Cardiac fibroblast (primary cell): ENCODE results near the gene MAGI2.
A peak's percentile ranks its signal among the peaks of the same experiment; 100 is the strongest.

Experiments used
- DNase-seq, 2 donors: peaks; one replicate each; pipeline versions ENCODE4 v3.0.0 to v3.0.0-alpha.2; 2010; ENCODE audit warnings: low read depth in 2 of 2
- H3K4me3 ChIP-seq, 2 donors: replicated peaks in 1 of 2; 1 replicate in 1 of 2; 2 replicates in 1 of 2; pipeline ENCODE4 v1.5.1; 2011; ENCODE audit warnings: low read depth in 2 of 2, low read length in 2 of 2, mild to moderate bottlenecking in 2 of 2, moderate library complexity in 1 of 2
- CTCF ChIP-seq: IDR thresholded peaks from one replicate; pipeline ENCODE4 v1.5.1; 2011; ENCODE audit warnings: low read depth, mild to moderate bottlenecking, low read length, inconsistent platforms

The MAGI2 gene

GRCh38 chr7:79060498-79060897 is 393.0 kb downstream of the MAGI2 start:
- H3K4me3 ChIP-seq, result no peak overlapping the region
- DNase-seq, result no peak
- no peak for TF ChIP-seq CTCF

- H3K4me3 ChIP-seq, result no peak overlapping the region
- no peak for TF ChIP-seq CTCF
- peak in 1 of 2 donors; percentile 17 for DNase-seq
Measured at GRCh38 chr7:79055722-79056415, 397.6 kb downstream of the MAGI2 start.

GRCh38 chr7:79051915-79052314 is 401.6 kb downstream of the MAGI2 start:
- DNase-seq, result peak in 1 of 2 donors; percentile 7
- no peak overlapping the region for H3K4me3 ChIP-seq
- TF ChIP-seq CTCF, result no peak

- DNase-seq, result peak; percentile 44 to 64
- H3K4me3 ChIP-seq, result no peak overlapping the region
- TF ChIP-seq CTCF, result no peak
Measured at GRCh38 chr7:79050603-79051002, 402.9 kb downstream of the MAGI2 start.

- no peak for TF ChIP-seq CTCF
- peak in 1 of 2 donors; percentile 3 for DNase-seq
- H3K4me3 ChIP-seq, result no peak overlapping the region
Measured at GRCh38 chr7:79046061-79046460, 407.4 kb downstream of the MAGI2 start.

- TF ChIP-seq CTCF, result no peak
- H3K4me3 ChIP-seq, result no peak overlapping the region
- no peak for DNase-seq
Measured at GRCh38 chr7:79037001-79037400, 416.5 kb downstream of the MAGI2 start.

GRCh38 chr7:79036356-79036755 is 417.1 kb downstream of the MAGI2 start:
- no peak for TF ChIP-seq CTCF
- H3K4me3 ChIP-seq, result no peak overlapping the region
- DNase-seq, result no peak
